GM12891 (cell line): ENCODE results near the gene CYP4F12.

Experiments used
- PAX5 ChIP-seq: IDR thresholded peaks from 2 replicates; pipeline ENCODE4 v1.6.1; 2011; ENCODE audit warnings: low read length, moderate library complexity, mild to moderate bottlenecking; ENCODE audit not compliant: insufficient read depth, severe bottlenecking
- POLR2A ChIP-seq: IDR thresholded peaks from 2 replicates; pipeline ENCODE4 v1.6.1; 2011; ENCODE audit warnings: low read depth, low read length, control low read depth
- POLR2AphosphoS5 ChIP-seq: IDR thresholded peaks from 2 replicates; pipeline ENCODE4 v1.6.1; 2011; ENCODE audit warnings: low read depth, low read length, control low read depth
- POU2F2 ChIP-seq: IDR thresholded peaks from 2 replicates; pipeline ENCODE4 v1.6.1; 2011; ENCODE audit warnings: low read depth, mild to moderate bottlenecking, control low read depth, low read length, moderate library complexity
- SPI1 ChIP-seq: IDR thresholded peaks from 2 replicates; pipeline ENCODE4 v1.6.1; 2011; ENCODE audit warnings: low read depth, low read length, control low read depth
- TAF1 ChIP-seq: IDR thresholded peaks from 2 replicates; pipeline ENCODE4 v1.6.1; 2011; ENCODE audit warnings: low read depth, low read length, control low read depth

GRCh38 chr19:15666883-15667282, 6.0 kb upstream of the CYP4F12 start:
- TF ChIP-seq TAF1 (no peak), POLR2A (no peak), POLR2AphosphoS5 (no peak), PAX5 (no peak), POU2F2 (no peak), SPI1 (no peak)
